OCI-LY1 (cell line): ENCODE data around the gene TLE4.

Experiments used
- CTCF ChIP-seq: fragments of 200-600 bp; sonication (generic), shearing (Covaris generic); IDR thresholded peaks from 2 replicates; pipeline ENCODE4 v1.5.1; 2017; ENCODE audit warnings: mild to moderate bottlenecking, antibody characterized with exemption, low read length, moderate library complexity, mixed read lengths
- EZH2 ChIP-seq: fragments of 200-600 bp; sonication (generic), shearing (Covaris generic); IDR thresholded peaks from 2 replicates; pipeline ENCODE4 v1.8.0; 2017; ENCODE audit warnings: borderline replicate concordance, mixed run types, mild to moderate bottlenecking, antibody characterized with exemption, low read length, moderate library complexity, mixed read lengths

GRCh38 chr9:79759460-79759859 is 187.7 kb downstream of the TLE4 start:
- TF ChIP-seq CTCF (no peak), EZH2 (no peak)
